ENCODE data around the gene SEC14L3. TPM values are rescaled to one million over a fixed set of nuclear protein-coding genes. Genes with fewer than 3 reads are reported as not detected.

The SEC14L3 gene
- total and polyA plus RNA-seq, 2 of the 13 experiments (the other 11 are each of a cell fraction or from before 2014, with no cell fraction given), result not detected

GRCh38 chr22:30485362-30485988 is 13.7 kb upstream of the SEC14L3 start (continued):
- TF ChIP-seq EP300 (IDR thresholded peaks at IDR 0.05; ENCODE audit: low read depth in 2 of 2, low read length in 2 of 2), result no peak
- 0 out of 2 replicates have a peak, but pooled peaks have one; percentile 14 for TF ChIP-seq EP300 (CRISPR knock-in tag; IDR thresholded peaks at IDR 0.05; ENCODE audit: borderline replicate concordance)
- TF ChIP-seq ZNF737 (CRISPR knock-in tag; IDR thresholded peaks at IDR 0.05; ENCODE audit: borderline replicate concordance), result no peak
- TF ChIP-seq KLF15 (CRISPR knock-in tag; IDR thresholded peaks at IDR 0.05; ENCODE audit: borderline replicate concordance), result no peak
- no peak for TF ChIP-seq KDM4B (CRISPR knock-in tag; IDR thresholded peaks at IDR 0.05)
- TF ChIP-seq GATAD1 (CRISPR knock-in tag; IDR thresholded peaks at IDR 0.05), result no peak
- no peak for TF ChIP-seq SOX5 (CRISPR knock-in tag; IDR thresholded peaks at IDR 0.05; ENCODE audit: borderline replicate concordance)
- TF ChIP-seq STAT6 (CRISPR knock-in tag; IDR thresholded peaks at IDR 0.05; ENCODE audit: borderline replicate concordance), result no peak
- no peak for TF ChIP-seq ZNF703 (CRISPR knock-in tag; IDR thresholded peaks at IDR 0.05; ENCODE audit: borderline replicate concordance)
- peak; percentile 65 for TF ChIP-seq ZFX (CRISPR knock-in tag; IDR thresholded peaks at IDR 0.05; ENCODE audit: low read depth)
- TF ChIP-seq TCF7 (IDR thresholded peaks at IDR 0.05; ENCODE audit: low read depth), result no peak
- TF ChIP-seq TIGD3 (CRISPR knock-in tag; IDR thresholded peaks at IDR 0.05; ENCODE audit: borderline replicate concordance), result no peak
- no peak for TF ChIP-seq IRF1 (CRISPR knock-in tag; IDR thresholded peaks at IDR 0.05; ENCODE audit: low read depth)
- TF ChIP-seq ZNF44 (CRISPR knock-in tag; IDR thresholded peaks at IDR 0.05), result no peak
- no peak for TF ChIP-seq NFE2L1 (CRISPR knock-in tag; IDR thresholded peaks at IDR 0.05; ENCODE audit: borderline replicate concordance)
- TF ChIP-seq ZNF546 (CRISPR knock-in tag; conservative IDR thresholded peaks at IDR 0.05), result no peak
- no peak for TF ChIP-seq LRRFIP1 (CRISPR knock-in tag; conservative IDR thresholded peaks at IDR 0.05)
- TF ChIP-seq REXO4 (CRISPR knock-in tag; IDR thresholded peaks at IDR 0.05; ENCODE audit: borderline replicate concordance), result no peak
- 0 out of 2 replicates have a peak, but pooled peaks have one; percentile 3 for TF ChIP-seq NFKB2 (CRISPR knock-in tag; IDR thresholded peaks at IDR 0.05; ENCODE audit: borderline replicate concordance)

All from HepG2 (cell line).